Measurements from ENCODE around the gene BFSP2. TPM values are rescaled to one million over a fixed set of nuclear protein-coding genes. Genes with fewer than 3 reads are reported as not detected.

Gene BFSP2
- total and polyA plus RNA-seq, 7 experiments from 2014 or later, result 0.72 TPM; not detected in 6

- ATAC-seq (no peak), DNase-seq (no peak)
- ChIA-PET CTCF (interaction anchor here (1.3 kb wide), 1 partner anchor 10 kb away, joined by 3 read pairs; no protein-coding TSS in a partner anchor), POLR2A (interaction anchor here (0.9 kb wide), 1 partner anchor 118 kb away, joined by 3 read pairs; no protein-coding TSS in a partner anchor)
- Mint-ChIP-seq H3K36me3 (peaks cover 0 to 3% (median 0%) of the 10 kb centered on the region in 5 donors), H3K9me3 (peaks cover 0 to 1% (median 0%) of the 10 kb centered on the region in 11 donors), H3K4me3 (no peak overlapping the region), H3K27me3 (no peaks in the 10 kb centered on the region), H3K27ac (no peak overlapping the region), H3K4me1 (peaks cover 2 to 25% (median 18%) of the 10 kb centered on the region in 7 donors)
- H3K36me3 ChIP-seq (ENCODE audit: control insufficient read depth in 2 of 3, insufficient read depth in 3 of 3, low read length in 3 of 3), result no peaks in the 10 kb centered on the region
- H3K4me1 ChIP-seq (ENCODE audit: control insufficient read depth in 2 of 2, insufficient read depth in 2 of 2, low read length in 2 of 2), result peaks cover 0 to 6% of the 10 kb centered on the region in 2 donors
- intact Hi-C loops (cut with micrococcal nuclease), result no loop called here
- H3K9me3 ChIP-seq (ENCODE audit: control insufficient read depth in 2 of 3, low read length in 3 of 3), result no peaks in the 10 kb centered on the region
- H3K27me3 ChIP-seq (ENCODE audit: control insufficient read depth in 2 of 2, insufficient read depth in 2 of 2, low read length in 2 of 2), result no peaks in the 10 kb centered on the region
- no peak overlapping the region for H3K27ac ChIP-seq (ENCODE audit: low read depth, low read length)
- no peak overlapping the region for H3K4me3 ChIP-seq (ENCODE audit: low read length)
Measured at GRCh38 chr3:133457465-133458067, 57.7 kb downstream of the BFSP2 start.

- Histone ChIP-seq H3K9me3 (ENCODE audit: control insufficient read depth in 2 of 3, low read length in 3 of 3) (no peaks in the 10 kb centered on the region), H3K27ac (ENCODE audit: low read depth, low read length) (no peak overlapping the region), H3K36me3 (ENCODE audit: control insufficient read depth in 2 of 3, insufficient read depth in 3 of 3, low read length in 3 of 3) (no peaks in the 10 kb centered on the region), H3K27me3 (ENCODE audit: control insufficient read depth in 2 of 2, insufficient read depth in 2 of 2, low read length in 2 of 2) (no peaks in the 10 kb centered on the region), H3K4me3 (ENCODE audit: low read length) (no peak overlapping the region), H3K4me1 (ENCODE audit: control insufficient read depth in 2 of 2, insufficient read depth in 2 of 2, low read length in 2 of 2) (peaks cover 0 to 6% of the 10 kb centered on the region in 2 donors)
- Mint-ChIP-seq H3K27ac (no peak overlapping the region), H3K4me1 (peaks cover 11 to 41% (median 35%) of the 10 kb centered on the region in 7 donors), H3K4me3 (no peak overlapping the region), H3K9me3 (peaks cover 0 to 1% (median 0%) of the 10 kb centered on the region in 11 donors), H3K36me3 (peaks cover 0 to 3% (median 0%) of the 10 kb centered on the region in 5 donors), H3K27me3 (peaks cover 0 to 4% (median 0%) of the 10 kb centered on the region in 5 donors)
- POLR2A ChIA-PET, result no interaction called here
- intact Hi-C loops (cut with micrococcal nuclease), result no loop called here
- ATAC-seq (no peak), DNase-seq (no peak)
- CTCF ChIA-PET, result interaction anchor here (0.7 kb wide), 1 partner anchor 37 kb away, joined by 3 read pairs; no protein-coding TSS in a partner anchor
Measured at GRCh38 chr3:133459400-133459799, 59.5 kb downstream of the BFSP2 start.

GRCh38 chr3:133460809-133461208 is 61.0 kb downstream of the BFSP2 start:
- peaks cover 0 to 6% of the 10 kb centered on the region in 2 donors for H3K4me1 ChIP-seq (ENCODE audit: control insufficient read depth in 2 of 2, insufficient read depth in 2 of 2, low read length in 2 of 2)
- H3K27me3 ChIP-seq (ENCODE audit: control insufficient read depth in 2 of 2, insufficient read depth in 2 of 2, low read length in 2 of 2), result no peaks in the 10 kb centered on the region
- peaks cover 0 to 4% (median 0%) of the 10 kb centered on the region in 5 donors for H3K27me3 Mint-ChIP-seq
- peak overlapping the region; percentile 8 for H3K27ac ChIP-seq (ENCODE audit: low read depth, low read length)
- peaks cover 0 to 1% (median 0%) of the 10 kb centered on the region in 11 donors for H3K9me3 Mint-ChIP-seq
- peak in 1 of 9 donors; percentile 14 for DNase-seq
- H3K9me3 ChIP-seq (ENCODE audit: control insufficient read depth in 2 of 3, low read length in 3 of 3), result no peaks in the 10 kb centered on the region
- CTCF ChIA-PET, result no interaction called here
- H3K4me3 ChIP-seq (ENCODE audit: low read length), result no peak overlapping the region
- POLR2A ChIA-PET, result interaction anchor here (0.9 kb wide), 1 partner anchor 13 kb away, joined by 3 read pairs; no protein-coding TSS in a partner anchor
- intact Hi-C loops (cut with micrococcal nuclease), result loop anchor here in 1 of 2 donors (2.0 kb wide), 1 partner anchor 14 kb away; no protein-coding TSS in a partner anchor
- H3K36me3 Mint-ChIP-seq, result peaks cover 0 to 1% (median 0%) of the 10 kb centered on the region in 5 donors
- no peaks in the 10 kb centered on the region for H3K36me3 ChIP-seq (ENCODE audit: control insufficient read depth in 2 of 3, insufficient read depth in 3 of 3, low read length in 3 of 3)
- peak overlapping the region in 5 of 9 donors; percentile 6 to 75 (median 44) for H3K27ac Mint-ChIP-seq
- H3K4me1 Mint-ChIP-seq, result peaks cover 11 to 47% (median 35%) of the 10 kb centered on the region in 7 donors
- H3K4me3 Mint-ChIP-seq, result peak overlapping the region in 8 of 10 donors; percentile 25 to 68 (median 46)
- ATAC-seq, result no peak

- ChIA-PET CTCF (no interaction called here), POLR2A (no interaction called here)
- Mint-ChIP-seq H3K36me3 (no peaks in the 10 kb centered on the region), H3K27me3 (peaks cover 0 to 4% (median 0%) of the 10 kb centered on the region in 5 donors), H3K9me3 (peaks cover 0 to 1% (median 0%) of the 10 kb centered on the region in 11 donors), H3K4me1 (peaks cover 11 to 49% (median 35%) of the 10 kb centered on the region in 7 donors), H3K4me3 (peak overlapping the region in 4 of 10 donors; percentile 26 to 68 (median 43)), H3K27ac (peak overlapping the region in 3 of 9 donors; percentile 6 to 49 (median 21))
- intact Hi-C loops (cut with micrococcal nuclease), result loop anchor here in 1 of 2 donors (2.0 kb wide), 1 partner anchor 14 kb away; no protein-coding TSS in a partner anchor
- Histone ChIP-seq H3K36me3 (ENCODE audit: control insufficient read depth in 2 of 3, insufficient read depth in 3 of 3, low read length in 3 of 3) (no peaks in the 10 kb centered on the region), H3K9me3 (ENCODE audit: control insufficient read depth in 2 of 3, low read length in 3 of 3) (no peaks in the 10 kb centered on the region), H3K27me3 (ENCODE audit: control insufficient read depth in 2 of 2, insufficient read depth in 2 of 2, low read length in 2 of 2) (no peaks in the 10 kb centered on the region), H3K4me1 (ENCODE audit: control insufficient read depth in 2 of 2, insufficient read depth in 2 of 2, low read length in 2 of 2) (peaks cover 0 to 6% of the 10 kb centered on the region in 2 donors), H3K27ac (ENCODE audit: low read depth, low read length) (peak overlapping the region; percentile 8), H3K4me3 (ENCODE audit: low read length) (no peak overlapping the region)
- DNase-seq (no peak), ATAC-seq (no peak)
Measured at GRCh38 chr3:133461291-133461690, 61.4 kb downstream of the BFSP2 start.

GRCh38 chr3:133463347-133463860 is 63.5 kb downstream of the BFSP2 start:
- Mint-ChIP-seq H3K9me3 (peaks cover 0 to 1% (median 0%) of the 10 kb centered on the region in 11 donors), H3K4me3 (peak overlapping the region in 4 of 10 donors; percentile 16 to 67 (median 36)), H3K36me3 (no peaks in the 10 kb centered on the region), H3K27me3 (peaks cover 0 to 4% (median 0%) of the 10 kb centered on the region in 5 donors), H3K4me1 (peaks cover 15 to 68% (median 54%) of the 10 kb centered on the region in 7 donors), H3K27ac (peak overlapping the region in 1 of 9 donors; percentile 73)
- ChIA-PET POLR2A (interaction anchor here (1.1 kb wide), 1 partner anchor 114 kb away, joined by 3 read pairs; no protein-coding TSS in a partner anchor), CTCF (no interaction called here)
- Histone ChIP-seq H3K4me1 (ENCODE audit: control insufficient read depth in 2 of 2, insufficient read depth in 2 of 2, low read length in 2 of 2) (peaks cover 0 to 12% of the 10 kb centered on the region in 2 donors), H3K27me3 (ENCODE audit: control insufficient read depth in 2 of 2, insufficient read depth in 2 of 2, low read length in 2 of 2) (no peaks in the 10 kb centered on the region), H3K9me3 (ENCODE audit: control insufficient read depth in 2 of 3, low read length in 3 of 3) (no peaks in the 10 kb centered on the region), H3K27ac (ENCODE audit: low read depth, low read length) (no peak overlapping the region), H3K36me3 (ENCODE audit: control insufficient read depth in 2 of 3, insufficient read depth in 3 of 3, low read length in 3 of 3) (no peaks in the 10 kb centered on the region), H3K4me3 (ENCODE audit: low read length) (no peak overlapping the region)
- intact Hi-C loops (cut with micrococcal nuclease), result no loop called here
- ATAC-seq (no peak), DNase-seq (no peak)

GRCh38 chr3:133464573-133464972 is 64.7 kb downstream of the BFSP2 start:
- H3K27me3 ChIP-seq (ENCODE audit: control insufficient read depth in 2 of 2, insufficient read depth in 2 of 2, low read length in 2 of 2), result no peaks in the 10 kb centered on the region
- no peak overlapping the region for H3K27ac Mint-ChIP-seq
- H3K27ac ChIP-seq (ENCODE audit: low read depth, low read length), result no peak overlapping the region
- H3K4me1 Mint-ChIP-seq, result peaks cover 15 to 70% (median 55%) of the 10 kb centered on the region in 7 donors
- ChIA-PET POLR2A (no interaction called here), CTCF (interaction anchor here (1.1 kb wide), 1 partner anchor 24 kb away, joined by 3 read pairs; no protein-coding TSS in a partner anchor)
- ATAC-seq (no peak), DNase-seq (no peak)
- no peaks in the 10 kb centered on the region for H3K36me3 Mint-ChIP-seq
- no peaks in the 10 kb centered on the region for H3K9me3 ChIP-seq (ENCODE audit: control insufficient read depth in 2 of 3, low read length in 3 of 3)
- intact Hi-C loops (cut with micrococcal nuclease), result no loop called here
- peaks cover 0 to 12% of the 10 kb centered on the region in 2 donors for H3K4me1 ChIP-seq (ENCODE audit: control insufficient read depth in 2 of 2, insufficient read depth in 2 of 2, low read length in 2 of 2)
- H3K9me3 Mint-ChIP-seq, result peaks cover 0 to 1% (median 0%) of the 10 kb centered on the region in 11 donors
- H3K4me3 Mint-ChIP-seq, result no peak overlapping the region
- peaks cover 0 to 4% (median 0%) of the 10 kb centered on the region in 5 donors for H3K27me3 Mint-ChIP-seq
- H3K4me3 ChIP-seq (ENCODE audit: low read length), result no peak overlapping the region
- H3K36me3 ChIP-seq (ENCODE audit: control insufficient read depth in 2 of 3, insufficient read depth in 3 of 3, low read length in 3 of 3), result no peaks in the 10 kb centered on the region
